H7 (cell line): Measurements from ENCODE around the gene PPARGC1A. TPM values are rescaled to one million over a fixed set of nuclear protein-coding genes. Genes with fewer than 3 reads are reported as not detected.

ENCODE experiments used
- DNase-seq: peaks from one replicate; pipeline ENCODE4 v3.0.0; 2012
- H3K27me3 ChIP-seq: 2 replicates; pipeline ENCODE4 v1.6.0; 2011; ENCODE audit warnings: mild to moderate bottlenecking, low read length; ENCODE audit not compliant: control insufficient read depth, insufficient read depth
- H3K36me3 ChIP-seq: replicated peaks from 2 replicates; pipeline ENCODE4 v1.5.1; 2011; ENCODE audit warnings: low read length; ENCODE audit not compliant: control insufficient read depth, insufficient read depth
- H3K4me3 ChIP-seq: 2 replicates; pipeline ENCODE4 v1.5.1; 2011; ENCODE audit warnings: low read depth, mild to moderate bottlenecking, control low read depth, low read length, moderate library complexity; ENCODE audit not compliant: insufficient read depth
- total RNA-seq: library from RNA; depleted of rRNA; stranded (reverse); fragments of >200 nt; shearing (Covaris generic); gene quantifications from 2 replicates; pipeline ENCODE4 v1.2.3, GENCODE V29; 2014

The PPARGC1A gene
- total RNA-seq, 1 experiment from 2014 or later, result 2.0 TPM

DNA sequence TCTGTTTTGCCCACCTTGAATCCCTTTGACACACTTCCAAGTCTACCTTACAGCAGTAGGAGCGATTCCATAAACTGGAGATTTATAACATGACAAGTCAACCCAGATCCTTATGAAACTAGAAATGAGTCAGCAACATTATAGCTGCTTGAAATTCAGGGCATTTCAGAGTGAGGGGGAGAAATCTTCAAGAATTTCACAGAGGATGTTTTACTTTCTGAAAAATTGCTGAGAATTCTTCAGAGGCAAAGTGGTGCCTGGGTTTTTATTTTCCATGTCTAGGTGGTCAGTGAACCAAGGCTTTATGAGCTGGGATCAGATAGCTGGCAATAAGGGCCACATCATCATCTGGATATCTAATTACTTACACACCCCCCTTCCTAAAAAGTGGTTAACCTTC, 119.8 kb downstream of the PPARGC1A start:
- Histone ChIP-seq H3K27me3 (no peaks in the 10 kb centered on the region), H3K36me3 (no peaks in the 10 kb centered on the region), H3K4me3 (no peak overlapping the region)
- no peak for DNase-seq

DNA sequence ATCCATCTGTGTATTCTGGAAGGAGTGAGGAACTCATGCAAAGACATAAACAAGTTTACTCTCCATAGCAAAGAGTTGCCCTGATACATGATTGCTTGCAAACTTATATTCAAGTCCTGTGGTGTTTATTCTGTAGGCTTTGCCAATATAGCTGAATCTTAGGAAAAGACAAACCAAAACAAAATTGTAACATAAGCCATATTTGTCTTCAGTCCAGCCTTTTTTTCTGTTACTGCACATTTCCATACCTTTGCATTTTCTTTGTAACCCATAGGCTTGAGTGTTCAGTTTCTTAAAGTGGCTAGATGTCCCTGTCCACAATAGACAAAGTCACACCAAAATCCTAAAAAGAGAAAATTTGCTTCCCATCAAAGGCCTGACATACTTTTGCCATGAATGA, 120.4 kb downstream of the PPARGC1A start:
- H3K36me3 ChIP-seq, result no peaks in the 10 kb centered on the region
- H3K27me3 ChIP-seq, result no peaks in the 10 kb centered on the region
- no peak overlapping the region for H3K4me3 ChIP-seq
- DNase-seq, result no peak

DNA sequence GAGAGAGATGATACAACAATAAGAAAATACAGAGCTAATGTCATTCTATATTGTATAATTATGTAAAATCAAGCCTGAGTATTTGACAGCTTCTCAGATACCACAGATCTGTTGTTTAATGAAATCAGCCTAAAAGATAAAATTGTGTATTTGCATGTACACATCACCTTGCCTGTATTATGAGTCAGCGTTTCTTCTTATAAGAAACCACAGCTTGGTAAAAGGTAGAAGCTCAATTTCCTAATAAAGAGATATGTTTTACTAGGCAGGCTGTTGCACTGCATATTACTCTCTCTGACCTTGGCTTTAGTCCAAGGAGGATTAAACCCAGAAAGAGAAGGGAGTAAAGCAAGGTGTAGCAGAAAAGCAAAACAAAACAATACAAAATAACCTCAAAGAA, 121.3 kb downstream of the PPARGC1A start:
- H3K4me3 ChIP-seq, result no peak overlapping the region
- no peaks in the 10 kb centered on the region for H3K36me3 ChIP-seq
- H3K27me3 ChIP-seq, result no peaks in the 10 kb centered on the region
- no peak for DNase-seq

DNA sequence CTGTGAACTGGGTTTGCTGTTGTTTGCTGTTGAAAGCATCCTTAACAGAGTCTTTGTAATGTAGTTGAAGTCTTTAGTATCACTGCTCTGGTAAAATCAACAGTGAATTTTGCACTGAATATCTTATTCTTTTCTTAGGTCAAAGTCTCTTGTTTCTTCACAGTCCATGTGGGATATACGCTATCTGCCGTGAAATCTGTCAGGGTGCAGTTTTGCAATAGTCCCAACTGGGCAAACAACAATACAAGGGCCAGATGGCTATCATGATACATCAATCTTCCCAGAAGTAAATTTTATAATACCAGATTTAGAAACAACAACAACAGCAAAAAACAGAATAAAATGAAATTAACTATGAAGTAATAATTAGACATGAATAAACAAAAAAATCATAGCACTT, 123.5 kb downstream of the PPARGC1A start:
- no peaks in the 10 kb centered on the region for H3K27me3 ChIP-seq
- no peaks in the 10 kb centered on the region for H3K36me3 ChIP-seq
- no peak for DNase-seq
- no peak overlapping the region for H3K4me3 ChIP-seq

DNA sequence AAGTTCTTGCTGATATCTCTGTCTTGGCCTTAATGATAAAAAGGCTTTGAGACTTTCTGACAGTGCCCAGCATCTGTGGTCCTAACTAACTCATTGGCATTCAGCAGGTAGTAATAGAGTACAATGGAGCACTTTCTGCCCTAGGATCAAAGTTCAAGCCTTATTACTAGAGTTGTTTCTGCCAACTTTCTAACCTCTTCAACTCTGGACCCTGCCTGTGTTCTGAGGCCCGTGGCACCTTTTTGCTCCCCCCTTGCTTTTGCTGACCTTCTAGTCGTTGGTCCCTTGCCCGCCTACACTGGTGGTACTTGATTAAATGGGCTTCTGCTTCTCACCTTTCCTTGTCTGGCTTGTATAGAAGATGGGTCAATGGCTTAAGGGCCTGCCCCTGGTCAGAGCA, 126.3 kb downstream of the PPARGC1A start:
- DNase-seq, result no peak
- H3K4me3 ChIP-seq, result no peak overlapping the region
- no peaks in the 10 kb centered on the region for H3K27me3 ChIP-seq
- no peaks in the 10 kb centered on the region for H3K36me3 ChIP-seq

DNA sequence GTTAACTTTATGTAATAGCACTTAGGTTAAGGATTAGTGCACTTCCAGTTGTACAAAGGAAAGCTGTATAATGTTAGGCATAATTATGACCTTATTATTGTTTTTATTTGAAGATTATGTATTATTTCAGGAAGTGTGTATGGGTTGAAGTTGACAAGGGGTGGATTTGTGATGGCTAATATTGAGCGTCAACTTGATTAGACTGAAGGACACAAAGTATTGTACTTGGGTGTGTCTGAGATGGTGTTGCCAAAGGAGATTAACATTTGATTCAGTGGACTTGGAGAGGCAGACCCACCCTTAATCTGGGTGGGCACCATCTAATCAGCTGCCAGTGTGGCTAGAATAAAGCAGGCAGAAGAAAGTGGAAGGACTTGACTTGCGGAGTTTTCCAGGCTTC, 127.3 kb downstream of the PPARGC1A start:
- H3K4me3 ChIP-seq, result no peak overlapping the region
- no peak for DNase-seq
- no peaks in the 10 kb centered on the region for H3K27me3 ChIP-seq
- no peaks in the 10 kb centered on the region for H3K36me3 ChIP-seq

DNA sequence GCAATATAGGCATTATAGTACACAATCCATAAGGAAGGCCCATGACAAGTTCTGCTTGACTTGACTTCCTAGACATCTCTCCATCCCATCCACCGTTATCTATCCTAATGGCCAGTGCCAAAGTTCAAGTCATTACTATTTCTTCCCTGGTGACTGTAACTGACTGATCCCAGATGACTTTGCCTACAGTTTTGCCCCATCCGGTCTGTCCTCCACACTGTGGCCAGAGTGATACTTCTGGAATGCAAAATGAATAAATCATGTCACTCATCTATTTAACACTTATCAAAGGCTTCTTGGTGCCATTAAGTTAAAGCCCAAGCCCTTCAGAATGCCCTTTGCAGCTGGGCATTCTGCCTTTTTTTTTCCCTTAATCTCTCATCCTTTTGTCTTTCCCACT, 130.8 kb downstream of the PPARGC1A start:
- no peak for DNase-seq
- H3K36me3 ChIP-seq, result no peaks in the 10 kb centered on the region
- H3K4me3 ChIP-seq, result no peak overlapping the region
- H3K27me3 ChIP-seq, result no peaks in the 10 kb centered on the region

DNA sequence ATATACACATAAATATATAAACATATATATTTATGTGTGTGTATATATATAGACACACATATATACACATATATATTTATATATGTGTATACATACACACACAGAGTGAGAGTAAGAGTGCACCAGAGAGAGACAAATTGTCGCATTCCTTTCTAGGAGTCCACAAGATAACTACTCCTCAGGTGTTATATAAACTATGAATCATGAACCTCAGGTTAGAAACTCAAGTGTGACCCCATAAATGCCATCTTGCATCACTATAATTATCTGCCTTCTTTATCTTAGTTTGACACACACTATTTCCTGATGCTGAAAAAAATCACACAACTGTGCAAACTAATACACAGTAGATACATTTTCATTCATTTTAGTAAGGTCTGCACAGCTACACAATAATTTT, 135.2 kb downstream of the PPARGC1A start:
- Histone ChIP-seq H3K27me3 (no peaks in the 10 kb centered on the region), H3K4me3 (no peak overlapping the region), H3K36me3 (no peaks in the 10 kb centered on the region)
- DNase-seq, result no peak

DNA sequence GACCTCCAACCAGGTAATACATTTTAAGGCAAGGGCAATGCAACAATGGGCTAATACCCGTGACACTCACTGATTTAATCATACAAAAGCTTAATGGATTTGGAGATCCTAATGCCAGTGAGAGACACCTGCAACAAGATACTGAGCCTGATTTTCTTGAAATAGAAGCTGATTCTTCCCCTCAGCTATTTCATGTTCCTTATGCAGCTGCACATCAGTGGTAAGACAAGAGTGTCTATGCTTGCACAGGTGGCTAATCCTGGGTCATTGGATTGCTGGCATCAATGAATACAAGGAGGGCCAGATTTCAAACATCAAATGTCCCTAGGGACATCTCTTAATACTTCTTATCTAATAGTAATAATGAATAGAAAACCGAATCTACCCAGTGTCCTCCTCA, 139.7 kb downstream of the PPARGC1A start:
- no peaks in the 10 kb centered on the region for H3K27me3 ChIP-seq
- no peaks in the 10 kb centered on the region for H3K36me3 ChIP-seq
- no peak for DNase-seq
- no peak overlapping the region for H3K4me3 ChIP-seq

DNA sequence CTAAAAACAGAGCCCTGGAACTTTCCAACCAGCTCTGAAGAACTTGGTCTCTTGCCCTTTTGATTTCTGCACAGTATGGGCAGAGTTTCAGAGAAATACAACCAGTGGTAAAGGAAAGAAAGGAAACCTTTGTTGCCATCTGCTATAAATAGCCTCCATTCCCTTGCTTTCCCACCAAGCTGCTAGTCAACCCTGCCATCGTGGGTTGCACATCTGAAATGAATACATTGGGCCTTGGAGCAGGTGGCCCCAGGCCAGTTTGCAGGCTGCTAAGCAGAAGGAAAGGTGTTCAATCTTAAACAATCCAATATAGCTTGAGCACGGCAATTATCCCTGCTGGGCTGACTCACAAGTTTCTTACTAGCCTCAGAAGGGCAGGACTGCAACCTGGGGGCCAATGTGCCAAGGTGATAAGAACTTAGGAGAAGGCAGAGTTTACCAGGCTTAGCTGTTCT, 142.5 kb downstream of the PPARGC1A start:
- Histone ChIP-seq H3K36me3 (no peaks in the 10 kb centered on the region), H3K27me3 (no peaks in the 10 kb centered on the region), H3K4me3 (no peak overlapping the region)
- DNase-seq, result no peak

DNA sequence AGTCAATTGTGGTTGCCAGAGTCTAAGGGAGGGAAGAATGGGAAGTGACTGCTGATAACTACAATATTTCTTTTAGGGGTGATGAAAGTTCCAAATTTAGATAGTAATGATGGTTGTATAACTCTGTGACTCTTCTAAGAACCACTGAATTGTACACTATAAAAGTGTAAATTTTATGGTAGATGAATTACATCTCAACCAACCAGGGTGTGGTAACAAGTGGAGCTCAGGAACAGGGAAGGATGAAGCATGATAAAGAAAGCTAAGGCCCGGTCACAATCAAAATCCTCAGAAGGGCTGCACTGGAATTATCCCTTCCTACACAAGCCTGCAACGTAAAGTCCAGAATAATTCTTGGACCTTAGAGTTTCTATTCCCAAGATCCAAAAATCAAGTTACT, 143.2 kb downstream of the PPARGC1A start:
- H3K27me3 ChIP-seq, result no peaks in the 10 kb centered on the region
- DNase-seq, result no peak
- no peak overlapping the region for H3K4me3 ChIP-seq
- H3K36me3 ChIP-seq, result no peaks in the 10 kb centered on the region

DNA sequence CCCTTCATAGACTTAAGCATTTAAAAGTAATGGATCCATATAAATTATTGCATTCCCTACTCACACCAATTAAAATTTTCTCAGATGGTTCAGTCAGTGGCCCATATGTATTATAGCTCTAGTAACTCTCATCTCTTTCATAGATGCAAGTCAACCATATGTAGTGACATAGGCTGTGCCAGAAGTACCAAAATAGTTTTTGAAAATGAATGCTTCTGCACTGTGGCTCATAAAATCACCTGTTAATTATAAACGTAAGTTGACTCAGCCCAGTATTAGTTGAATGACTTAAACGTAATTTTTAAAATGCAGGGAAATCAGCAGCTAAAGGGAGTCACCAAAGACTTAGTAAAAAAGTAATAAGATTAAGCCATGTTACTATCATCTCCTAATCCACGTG, 143.8 kb downstream of the PPARGC1A start:
- Histone ChIP-seq H3K36me3 (no peaks in the 10 kb centered on the region), H3K4me3 (no peak overlapping the region), H3K27me3 (no peaks in the 10 kb centered on the region)
- no peak for DNase-seq

DNA sequence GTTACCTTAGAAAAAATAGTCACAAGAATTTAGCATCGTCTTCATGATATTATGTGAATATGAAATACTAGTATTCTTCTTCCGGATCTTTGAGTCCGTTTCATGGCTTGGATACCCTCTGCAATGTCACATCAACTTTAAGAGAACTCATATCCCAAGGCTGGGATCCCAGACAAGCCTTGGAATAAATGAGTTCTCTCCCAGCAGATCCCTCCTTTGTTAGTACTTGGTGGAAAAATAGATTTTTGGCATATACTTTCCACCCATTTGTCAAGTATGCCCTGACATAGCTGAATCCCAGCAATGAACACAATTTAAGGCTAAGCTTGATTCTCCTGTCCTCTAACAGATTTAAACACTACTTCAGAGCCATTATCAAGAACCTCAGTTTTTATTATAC, 144.5 kb downstream of the PPARGC1A start:
- Histone ChIP-seq H3K4me3 (no peak overlapping the region), H3K27me3 (no peaks in the 10 kb centered on the region), H3K36me3 (no peaks in the 10 kb centered on the region)
- no peak for DNase-seq
